HG03064 (cell line): ENCODE results near the gene TBC1D30.
"Not testable (repeated sequence)": the region's sequence is repeated elsewhere in the genome, so short reads cannot be mapped to it uniquely, and the experiment has no call there.

Experiments
- ATAC-seq: cut with Tn5 transposase; IDR thresholded peaks from one replicate; pipeline ENCODE4 v1.9.1; 2021; ENCODE audit warnings: low read depth; ENCODE audit not compliant: unreplicated experiment

Gene TBC1D30

GRCh38 chr12:64848409-64848808 lies 24.0 kb downstream of the TBC1D30 start:
- ATAC-seq, result not testable (repeated sequence)

- ATAC-seq, result no peak
Measured at GRCh38 chr12:64858882-64859605, 34.6 kb downstream of the TBC1D30 start.

- no peak for ATAC-seq
Measured at GRCh38 chr12:64860446-64860998, 36.1 kb downstream of the TBC1D30 start.

GRCh38 chr12:64864319-64864718 lies 39.9 kb downstream of the TBC1D30 start:
- no peak for ATAC-seq

- ATAC-seq, result no peak
Measured at GRCh38 chr12:64875186-64875585, 50.7 kb downstream of the TBC1D30 start.

GRCh38 chr12:64876388-64877071 lies 52.1 kb downstream of the TBC1D30 start:
- ATAC-seq, result peak; percentile 15

GRCh38 chr12:64877363-64878004 lies 53.0 kb downstream of the TBC1D30 start:
- peak; percentile 80 for ATAC-seq

GRCh38 chr12:64882687-64883086 lies 58.2 kb downstream of the TBC1D30 start:
- ATAC-seq, result no peak

GRCh38 chr12:64883264-64884163 lies 59.1 kb downstream of the TBC1D30 start:
- ATAC-seq, result no peak

- no peak for ATAC-seq
Measured at GRCh38 chr12:64884164-64884542, 59.7 kb downstream of the TBC1D30 start.

- ATAC-seq, result no peak
Measured at GRCh38 chr12:64884728-64885127, 60.3 kb downstream of the TBC1D30 start.

- ATAC-seq, result no peak
Measured at GRCh38 chr12:64889434-64890216, 65.2 kb downstream of the TBC1D30 start.

- no peak for ATAC-seq
Measured at GRCh38 chr12:64890873-64891468, 66.5 kb downstream of the TBC1D30 start.

GRCh38 chr12:64891629-64892028 lies 67.2 kb downstream of the TBC1D30 start:
- no peak for ATAC-seq

GRCh38 chr12:64892561-64892960 lies 68.1 kb downstream of the TBC1D30 start:
- ATAC-seq, result no peak

GRCh38 chr12:64893961-64894360 lies 69.5 kb downstream of the TBC1D30 start:
- no peak for ATAC-seq

- ATAC-seq, result no peak
Measured at GRCh38 chr12:64894827-64895475, 70.5 kb downstream of the TBC1D30 start.

GRCh38 chr12:64895526-64895925 lies 71.1 kb downstream of the TBC1D30 start:
- ATAC-seq, result no peak

GRCh38 chr12:64900540-64900939 lies 76.1 kb downstream of the TBC1D30 start:
- ATAC-seq, result no peak
